COR-L47 (cell line): ENCODE measurements around the gene PDHX.
"Not testable (repeated sequence)": the region's sequence is repeated elsewhere in the genome, so short reads cannot be mapped to it uniquely, and the experiment has no call there.

ENCODE experiments used
- DNase-seq: peaks from one replicate; lab custom pipeline; 2025; lab: John Stamatoyannopoulos, UW

The PDHX gene

DNA sequence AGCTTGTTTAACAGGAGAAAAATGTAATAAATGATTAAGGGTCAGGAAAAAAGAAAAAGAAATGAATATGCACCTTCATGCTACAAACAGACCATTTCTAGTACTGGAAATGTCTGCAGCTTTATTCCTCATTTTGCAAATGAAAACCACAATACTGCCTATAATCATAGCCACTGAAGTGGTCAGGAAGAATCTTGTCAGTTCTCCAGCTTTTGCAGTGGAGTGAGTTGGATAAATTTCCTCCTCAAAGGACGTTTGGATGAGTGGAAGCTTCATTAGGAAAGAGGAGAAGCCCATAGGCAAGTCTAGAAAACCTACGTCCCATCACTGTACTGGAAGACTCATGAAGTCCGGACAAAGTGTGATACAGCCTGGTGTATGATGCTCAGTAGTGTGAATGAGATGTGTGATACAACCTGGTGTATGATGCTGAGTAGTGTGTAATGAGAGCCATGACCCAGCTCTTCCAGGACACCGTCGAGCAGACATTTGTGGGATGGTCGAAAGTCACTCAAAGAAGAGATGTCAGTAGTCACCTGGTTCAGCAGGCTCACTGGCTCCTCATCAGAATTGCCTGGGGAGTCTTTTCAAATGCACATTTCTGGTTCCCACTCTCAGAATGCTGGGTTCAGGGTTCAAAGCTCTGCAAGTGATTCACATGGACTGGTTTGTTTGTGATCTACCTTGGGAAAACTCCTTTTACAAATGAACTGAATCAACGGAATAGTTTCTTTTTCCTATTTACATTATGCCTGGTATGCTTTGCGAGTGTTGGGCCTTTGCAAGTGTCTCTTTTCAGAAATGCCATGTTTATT is 101.3 kb downstream of the PDHX start:
- no peak for DNase-seq

DNA sequence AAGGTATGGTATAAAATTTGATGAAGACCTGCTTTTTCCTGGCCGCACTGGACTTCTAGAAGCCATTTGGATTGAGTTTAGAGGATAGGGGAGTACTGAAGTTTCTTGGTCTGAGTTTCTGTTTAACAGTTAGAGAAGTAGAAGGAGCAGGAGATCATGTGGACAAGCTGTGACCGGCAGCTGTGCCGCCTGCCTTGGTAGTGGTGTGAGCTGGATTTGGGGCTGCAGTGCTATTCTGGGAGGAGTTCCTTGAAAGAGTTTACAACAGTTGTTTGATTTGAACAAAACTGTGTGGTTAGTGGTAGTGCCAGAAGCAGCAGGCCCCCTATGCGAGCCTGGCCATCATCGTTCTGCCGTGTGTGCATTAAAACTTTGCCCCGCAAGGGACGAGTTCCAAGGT is 105.2 kb downstream of the PDHX start:
- DNase-seq, result no peak

DNA sequence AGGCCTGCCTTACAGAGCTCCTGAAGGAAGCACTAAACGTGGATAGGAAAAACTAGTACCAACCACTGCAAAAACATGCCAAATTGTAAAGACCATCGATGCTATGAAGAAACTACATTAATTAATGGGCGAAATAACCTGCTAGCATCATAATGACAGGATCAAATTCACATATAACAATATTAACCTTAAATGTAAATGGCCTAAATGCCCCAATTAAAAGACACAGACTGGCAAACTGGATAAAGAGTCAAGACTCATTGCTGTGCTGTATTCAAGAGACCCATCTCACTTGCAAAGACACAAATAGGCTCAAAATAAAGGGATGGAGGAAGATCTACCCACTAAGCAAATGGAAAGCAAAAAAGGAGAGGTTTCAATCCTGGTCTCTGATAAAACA is 107.5 kb downstream of the PDHX start:
- DNase-seq, result not testable (repeated sequence)

DNA sequence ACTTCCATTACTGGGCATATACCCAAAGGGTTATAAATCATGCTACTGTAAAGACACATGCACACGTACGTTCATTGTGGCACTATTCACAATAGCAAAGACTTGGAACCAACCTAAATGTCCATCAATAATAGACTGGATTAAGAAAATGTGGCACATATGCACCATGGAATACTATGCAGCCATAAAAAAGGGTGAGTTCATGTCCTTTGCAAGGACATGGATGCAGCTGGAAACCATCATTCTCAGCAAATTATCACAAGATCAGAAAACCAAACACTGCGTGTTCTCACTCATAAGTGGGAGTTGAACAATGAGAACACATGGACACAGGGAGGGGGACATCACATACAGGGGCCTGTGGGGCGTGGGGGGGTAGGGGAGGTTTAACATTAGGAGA is 111.6 kb downstream of the PDHX start:
- DNase-seq, result not testable (repeated sequence)

DNA sequence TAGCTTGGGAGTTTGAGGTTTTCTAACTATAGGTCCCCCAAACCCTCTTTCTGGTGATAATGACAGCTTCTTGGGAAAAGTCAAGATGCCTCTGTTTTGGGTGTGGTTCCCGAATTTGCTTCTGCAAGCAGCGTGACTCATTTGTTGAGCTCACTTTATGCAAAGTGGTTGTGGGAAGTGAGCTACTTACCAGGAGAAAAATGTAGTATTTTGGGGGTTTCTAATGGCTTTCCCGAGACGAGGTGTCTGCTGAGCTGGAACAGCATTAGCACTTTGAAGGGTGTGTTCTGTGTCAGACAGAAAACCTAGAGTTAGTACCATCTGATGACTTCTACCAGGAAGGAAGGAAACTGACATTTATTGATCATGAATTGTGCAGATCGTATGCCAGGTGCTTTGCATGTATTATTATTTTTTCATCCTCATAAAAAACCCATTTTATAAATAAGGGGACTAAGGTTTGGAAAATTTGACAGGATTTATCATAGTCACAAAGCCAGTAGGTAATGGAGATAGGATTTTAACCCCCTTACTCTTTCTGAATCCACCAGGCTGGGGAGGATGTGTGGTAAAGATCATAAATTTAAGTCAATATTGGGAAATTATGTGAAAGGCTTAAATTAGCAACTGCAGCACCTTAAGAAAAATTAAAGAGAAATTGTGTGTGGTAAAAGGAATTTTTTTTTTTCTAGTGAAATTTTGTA is 113.7 kb downstream of the PDHX start:
- DNase-seq, result no peak

DNA sequence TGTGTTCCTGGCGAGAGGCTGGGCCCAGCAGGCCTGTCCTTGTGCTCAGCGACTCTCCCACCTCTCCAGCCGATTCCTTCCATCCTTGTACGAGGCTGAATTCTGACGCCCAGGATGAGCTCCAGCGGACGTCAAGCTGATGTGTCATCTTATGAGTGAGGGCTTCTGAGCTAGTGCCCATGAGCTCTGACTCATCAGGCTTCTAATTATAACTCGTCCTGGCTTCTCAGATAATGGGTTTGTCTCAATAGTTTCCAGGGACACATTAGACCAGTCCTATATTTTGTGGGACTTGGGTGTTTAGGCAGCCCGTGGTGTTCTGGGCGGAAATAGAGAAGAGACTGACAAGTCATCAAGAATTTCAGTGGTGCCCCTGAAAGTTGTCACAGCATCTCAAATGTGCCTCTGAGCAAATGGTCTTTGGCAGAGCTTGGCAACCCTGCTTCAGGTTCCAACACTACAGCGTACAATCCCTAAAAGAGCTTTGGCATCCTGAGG is 114.3 kb downstream of the PDHX start:
- no peak for DNase-seq

DNA sequence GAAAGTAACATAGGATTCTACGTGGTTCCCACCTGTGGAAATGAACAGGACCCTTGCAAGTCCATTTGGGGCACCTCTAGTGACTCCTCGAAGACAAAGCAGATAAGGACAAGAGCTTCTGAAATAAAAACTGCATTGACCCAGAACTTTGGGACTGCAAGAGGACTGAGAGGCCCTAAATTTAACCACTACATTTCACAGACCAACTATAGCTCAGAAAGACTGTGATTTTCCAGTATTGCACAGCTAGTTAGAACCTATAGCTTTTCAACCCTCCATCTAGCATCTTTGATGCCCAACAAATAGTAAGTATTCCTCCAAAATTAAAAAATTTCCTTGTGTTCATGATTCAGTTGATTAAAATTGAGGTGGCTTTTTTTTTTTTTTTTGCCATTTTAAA is 114.9 kb downstream of the PDHX start:
- DNase-seq, result no peak

DNA sequence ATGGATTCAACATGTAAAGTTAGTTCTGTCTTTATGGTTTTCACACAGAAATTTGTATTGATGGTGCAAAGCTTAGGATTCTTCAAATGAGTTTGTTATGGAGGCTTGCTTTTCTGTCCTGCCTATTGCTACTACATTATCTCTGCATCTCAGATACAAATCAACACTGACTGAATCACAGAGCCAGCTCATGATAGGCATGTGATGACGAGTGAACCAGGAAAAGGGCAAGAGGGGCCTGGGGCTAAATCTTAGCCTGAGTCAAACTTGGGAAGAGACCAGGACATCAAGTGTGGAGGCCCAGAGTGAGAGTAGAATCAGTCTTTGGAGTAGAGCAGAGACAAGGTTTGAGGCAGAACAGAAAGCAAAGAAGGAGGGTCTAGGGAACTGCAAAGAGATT is 115.4 kb downstream of the PDHX start:
- DNase-seq, result no peak

DNA sequence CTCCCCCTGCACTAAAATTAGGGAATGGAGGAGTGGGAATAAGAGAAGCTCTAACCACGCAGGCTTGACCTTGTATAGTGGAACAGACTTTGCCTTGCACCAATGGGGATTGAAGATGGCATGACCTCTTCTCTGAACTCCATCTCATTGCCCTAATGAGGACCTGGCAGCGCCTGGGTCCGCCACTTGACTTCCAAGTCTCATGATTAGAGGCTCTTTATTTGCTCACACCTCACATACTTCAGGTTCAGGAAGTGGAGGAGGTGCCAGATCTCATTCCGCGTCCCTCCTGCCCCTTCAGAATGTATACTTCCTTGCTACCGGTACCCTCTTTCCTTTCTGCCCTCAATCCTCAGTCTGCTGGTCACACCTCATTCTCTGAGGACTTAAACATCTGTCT is 116.6 kb downstream of the PDHX start:
- no peak for DNase-seq

DNA sequence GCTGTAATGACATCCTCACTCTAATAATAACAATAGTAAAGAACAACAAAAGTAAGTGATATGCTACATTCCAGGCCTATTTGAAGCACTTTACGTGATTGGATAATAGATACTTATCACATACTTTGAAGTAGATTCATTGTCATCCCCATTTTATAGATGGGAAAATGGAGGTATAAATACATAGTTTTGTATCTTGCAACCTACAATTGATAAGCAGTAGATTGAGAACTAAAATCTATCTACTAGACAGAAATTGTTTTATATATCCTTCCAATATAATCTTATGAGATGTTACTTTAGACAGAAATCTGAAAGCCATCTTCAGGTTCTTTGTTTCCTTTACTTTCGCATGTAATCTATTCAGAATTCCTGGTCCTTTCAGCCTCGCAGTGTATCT is 118.0 kb downstream of the PDHX start:
- DNase-seq, result no peak

DNA sequence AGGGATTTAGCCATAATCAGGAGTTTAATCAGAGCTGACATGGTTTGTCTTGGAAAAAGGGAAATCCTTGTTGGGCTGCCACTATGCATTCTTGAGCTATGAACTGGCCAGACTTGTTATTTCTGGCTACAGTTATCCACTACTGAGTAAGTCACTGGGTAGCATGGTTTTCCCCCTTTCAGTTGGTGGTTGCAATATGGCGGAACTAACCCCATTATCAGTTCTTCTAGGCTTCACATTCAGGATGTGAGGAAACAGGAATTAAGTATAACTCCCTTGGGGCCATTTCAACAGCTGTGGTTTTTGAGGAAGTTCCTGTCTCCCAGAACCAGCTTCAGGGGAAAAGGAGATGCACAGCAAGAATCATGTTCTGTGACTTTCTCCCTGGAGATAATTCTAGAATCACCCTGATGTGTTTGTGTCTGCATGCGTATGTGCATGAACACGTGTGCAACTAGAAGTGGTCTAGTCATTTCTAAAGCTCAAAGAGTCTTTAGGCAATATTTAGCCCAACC is 119.5 kb downstream of the PDHX start:
- DNase-seq, result no peak

DNA sequence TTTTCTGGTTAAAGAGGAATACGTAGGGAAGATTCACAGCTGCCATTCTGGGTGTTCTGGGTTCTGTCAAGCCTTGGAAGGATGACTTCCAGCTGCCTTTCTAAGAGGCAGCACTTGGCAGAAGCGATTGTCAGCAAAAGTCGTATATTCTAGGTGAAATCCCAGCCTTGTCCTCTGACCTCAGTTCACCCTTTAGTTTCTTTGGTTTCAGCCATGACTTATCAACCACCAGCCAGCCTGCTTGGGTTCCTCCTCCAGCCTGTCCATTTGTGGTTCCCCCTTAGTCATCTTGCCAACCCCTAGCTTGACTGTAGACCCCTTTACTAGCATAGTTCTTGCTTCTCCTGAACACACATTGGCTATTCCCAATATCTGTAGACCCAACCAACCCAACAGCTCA is 120.2 kb downstream of the PDHX start:
- no peak for DNase-seq

DNA sequence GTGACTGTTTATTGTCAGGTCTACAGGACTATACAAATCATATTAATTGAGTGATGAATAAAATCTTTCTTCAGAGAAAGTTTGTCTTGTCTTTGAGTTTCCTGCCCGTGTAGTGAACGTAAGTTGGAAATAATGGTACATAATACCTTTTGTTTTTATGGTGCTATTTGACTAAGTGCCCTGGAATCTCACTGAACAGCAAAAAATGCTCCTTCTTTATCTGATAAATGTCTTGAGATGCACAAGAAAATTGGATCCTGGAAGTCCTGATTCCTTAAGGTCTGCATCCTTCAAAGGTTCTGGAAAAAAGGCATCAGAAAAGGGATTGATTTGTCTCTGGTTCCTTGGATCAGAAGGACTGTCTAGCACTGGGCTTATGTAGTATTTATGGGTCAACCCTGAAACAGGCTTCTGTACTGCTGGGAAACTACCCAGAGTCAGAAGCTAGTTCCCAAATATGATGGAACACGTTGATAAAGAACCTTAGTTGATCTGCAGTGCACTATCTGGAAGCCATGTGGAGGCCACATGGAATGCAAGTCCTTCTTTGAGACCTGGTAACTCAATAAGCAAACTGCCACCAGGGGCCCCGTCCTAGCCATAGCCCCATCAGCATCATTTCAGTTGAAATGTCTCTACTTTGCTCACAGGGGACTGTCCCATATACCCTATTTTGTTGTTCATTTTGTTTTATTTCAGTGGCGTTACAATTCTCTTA is 122.0 kb downstream of the PDHX start:
- no peak for DNase-seq

DNA sequence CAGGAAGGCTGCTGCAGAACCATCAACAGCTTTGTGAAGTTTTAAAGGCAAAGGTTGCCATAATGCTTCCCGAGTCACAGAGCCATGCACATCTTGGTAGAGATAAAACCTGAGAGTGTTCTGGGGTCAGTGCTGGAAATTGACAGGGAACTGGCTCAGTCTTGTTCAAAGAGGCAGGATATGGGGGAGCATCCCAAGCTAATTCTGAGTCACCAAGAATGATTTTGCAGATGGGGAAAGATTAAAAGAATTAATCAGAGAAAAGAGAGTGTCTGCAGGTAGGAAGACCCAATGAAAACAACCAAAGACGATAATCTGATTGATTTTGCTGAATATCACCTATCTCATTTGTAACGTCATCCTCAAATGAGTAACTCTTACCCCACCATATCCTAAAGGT is 122.7 kb downstream of the PDHX start:
- DNase-seq, result no peak

DNA sequence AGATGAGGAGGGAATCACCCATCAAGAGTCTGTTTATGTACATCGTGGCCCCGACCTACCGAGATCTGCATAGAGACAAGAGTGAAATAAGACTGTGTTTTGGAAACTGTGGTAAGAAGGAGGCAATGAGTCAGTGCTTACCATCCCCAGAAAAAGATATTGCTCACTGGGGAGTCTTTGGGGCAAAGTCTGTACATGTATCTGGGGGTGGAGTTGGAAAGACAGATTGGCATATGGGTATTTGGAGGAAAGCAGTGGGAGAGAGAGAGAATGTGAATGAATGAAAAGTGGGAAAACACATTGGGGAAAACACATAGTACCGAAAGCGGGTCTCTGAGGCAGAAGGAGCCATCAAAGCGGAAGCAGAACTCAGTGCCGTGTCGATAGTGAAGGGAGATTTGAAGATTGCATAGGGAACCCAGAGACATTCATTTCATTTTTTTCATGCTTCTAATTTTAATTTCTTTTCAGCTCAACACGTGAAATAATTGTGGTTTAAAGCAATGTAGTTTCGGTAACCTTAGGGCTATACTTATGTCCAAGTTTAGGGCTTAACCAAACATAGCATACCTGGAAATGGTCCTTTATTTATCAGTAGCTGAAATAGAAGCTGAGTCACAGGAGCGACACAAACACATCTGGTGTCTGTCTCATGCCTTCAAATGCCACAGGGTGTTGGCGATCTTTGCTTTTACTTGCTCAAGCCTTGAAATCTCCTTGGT is 124.0 kb downstream of the PDHX start:
- DNase-seq, result no peak

DNA sequence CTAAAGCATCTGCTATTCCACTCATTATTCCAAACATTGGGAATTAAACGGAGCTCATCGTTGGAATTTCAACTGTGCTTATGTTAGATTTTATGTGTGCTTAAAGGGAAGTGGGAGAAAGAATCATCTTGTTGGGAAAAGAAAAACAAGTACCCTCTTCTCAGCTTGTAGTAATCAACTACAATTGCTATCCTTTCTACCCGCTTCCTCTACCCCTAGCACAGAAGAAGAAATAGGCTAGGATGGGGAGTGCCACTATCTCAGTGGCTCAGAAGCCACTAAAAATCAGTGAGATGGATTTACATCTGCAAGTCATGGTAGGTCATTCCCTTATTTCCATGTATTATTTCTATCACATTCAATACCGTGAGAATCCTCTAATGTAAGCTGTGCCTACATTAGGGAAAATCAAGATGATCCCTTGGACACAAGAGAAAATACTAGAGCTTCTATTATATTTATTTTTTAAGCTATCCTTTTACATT is 124.7 kb downstream of the PDHX start:
- no peak for DNase-seq

DNA sequence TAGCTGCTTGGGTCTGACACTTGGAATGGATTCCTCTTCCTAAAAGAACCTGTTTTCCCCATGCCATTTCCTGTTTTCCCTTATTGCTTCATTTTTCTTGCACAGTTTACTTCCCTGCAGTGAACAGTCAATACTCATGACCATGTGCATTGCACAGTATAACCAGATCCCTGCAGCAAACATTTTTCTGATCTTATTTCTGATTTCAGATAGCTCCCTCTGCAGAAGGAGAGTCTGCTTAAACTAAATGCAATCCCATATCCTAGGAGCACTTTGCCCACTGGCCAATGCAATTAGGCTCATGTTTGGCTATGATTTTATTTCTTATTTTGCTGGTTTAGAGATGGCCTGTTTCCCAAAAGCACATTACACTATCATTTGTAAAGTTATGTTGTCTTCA is 125.8 kb downstream of the PDHX start:
- no peak for DNase-seq

DNA sequence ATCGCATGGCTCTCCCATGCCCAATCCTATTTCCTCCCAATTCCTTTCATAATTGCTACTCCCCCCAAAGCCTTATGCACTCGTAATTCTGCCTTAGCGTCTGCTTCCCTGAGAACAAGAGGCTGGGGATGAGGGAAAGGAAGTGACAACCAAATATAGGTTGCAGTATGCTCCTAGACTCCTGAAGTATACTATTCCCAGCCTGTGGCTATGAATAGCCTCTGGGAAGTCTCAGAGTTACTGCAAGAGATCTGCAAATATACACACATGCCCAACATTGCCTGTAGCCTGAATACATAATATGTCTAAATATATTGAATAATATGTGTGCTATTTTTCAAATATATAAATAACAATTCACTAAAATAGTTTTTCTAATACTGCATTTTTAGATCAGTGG is 126.5 kb downstream of the PDHX start:
- DNase-seq, result no peak

DNA sequence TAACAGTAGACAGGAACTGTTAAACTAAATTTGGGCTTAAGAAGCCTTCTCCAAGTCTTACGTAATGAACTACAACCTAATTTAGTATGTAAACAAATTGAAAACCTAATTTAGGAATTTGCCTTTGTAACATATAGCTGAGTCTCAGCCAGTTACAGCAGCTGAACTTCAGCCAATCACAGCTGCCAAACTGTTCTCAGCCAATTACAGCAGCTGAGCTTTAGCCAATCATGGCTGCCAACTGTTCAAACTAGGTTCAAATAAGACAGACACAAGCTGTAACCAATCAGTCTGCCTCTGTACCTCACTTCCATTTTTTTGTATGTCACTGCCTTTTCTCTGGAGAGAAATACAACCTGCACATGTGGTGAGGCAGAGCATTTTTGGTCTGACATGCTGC is 127.5 kb downstream of the PDHX start:
- DNase-seq, result no peak

DNA sequence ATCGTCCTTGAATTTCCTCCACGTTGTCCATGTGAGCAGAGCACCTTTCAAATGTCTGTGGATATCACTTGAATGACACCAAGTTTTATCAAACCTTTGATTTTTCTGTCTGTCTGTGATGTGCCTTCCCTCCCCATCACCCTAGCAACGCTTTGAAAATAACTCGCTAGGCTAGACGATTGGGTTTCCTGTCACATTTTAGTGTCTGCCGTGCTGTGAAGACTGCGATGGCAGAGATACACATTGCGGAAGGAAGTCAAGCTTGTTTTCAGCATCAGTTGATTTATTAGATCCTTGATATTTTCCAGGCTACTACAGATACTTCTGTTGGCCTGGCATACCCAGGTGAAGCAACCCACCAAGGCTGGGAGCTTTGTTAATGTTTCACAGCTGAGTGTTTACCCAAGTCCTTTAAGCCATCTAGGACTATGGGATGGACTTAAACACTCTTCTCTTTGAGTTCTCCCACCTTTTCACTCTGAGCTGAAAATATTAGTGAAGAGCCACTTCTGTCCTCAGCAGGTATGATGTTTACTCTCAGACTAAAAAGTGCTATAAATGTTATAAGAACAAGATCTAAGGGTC is 128.9 kb downstream of the PDHX start:
- no peak for DNase-seq
